ENCODE results near the gene SIX5.

- TF ChIP-seq EZH2 (IDR thresholded peaks at IDR 0.05; ENCODE audit: borderline replicate concordance, low read depth, low read length, severe bottlenecking) (no peak), CTCF (IDR thresholded peaks at IDR 0.05; ENCODE audit: borderline replicate concordance, extremely low read depth, low read length, poor library complexity, severe bottlenecking) (no peak)
Measured at GRCh38 chr19:45816236-45817009, 47.4 kb upstream of the SIX5 start.
